Right cardiac atrium (tissue), 5 donors: Measurements from ENCODE around the gene FAM20C. TPM values are rescaled to one million over a fixed set of nuclear protein-coding genes. Genes with fewer than 3 reads are reported as not detected.

Experiments used
- ATAC-seq, 2 donors: fragments of 200-7000 bp; cut with Tn5 transposase; one replicate each; pipeline versions ENCODE4 v1.8.0 to v1.9.1; 2020; ENCODE audit warnings: moderate library complexity in 2 of 2, mild to moderate bottlenecking in 1 of 2
- DNase-seq, 3 donors: peaks; one replicate each; pipeline ENCODE4 v3.0.0-alpha.2; 2020
- H3K27ac ChIP-seq: one replicate; pipeline ENCODE4 v1.5.1; 2013; ENCODE audit warnings: mild to moderate bottlenecking, low read length, control low read depth, moderate library complexity
- H3K27me3 ChIP-seq: one replicate; pipeline ENCODE4 v1.6.1; 2013; ENCODE audit not compliant: control insufficient read depth, insufficient read depth
- H3K4me1 ChIP-seq: one replicate; pipeline ENCODE4 v1.6.1; 2013; ENCODE audit warnings: low read length; ENCODE audit not compliant: control insufficient read depth, insufficient read depth
- H3K4me3 ChIP-seq: one replicate; pipeline ENCODE4 v1.5.1; 2013; ENCODE audit warnings: low read length, control low read depth
- H3K9me3 ChIP-seq: one replicate; pipeline ENCODE4 v1.6.1; 2013; ENCODE audit warnings: low read length; ENCODE audit not compliant: control insufficient read depth
- WGBS: extraction: QIAGEN DNeasy Blood & Tissue Kit; methylation state at CpG from one replicate; pipeline ENCODE4 v1.1.7; 2013; 5-methylcytosine and 5-hydroxymethylcytosine counted together
- intact Hi-C, 4 donors: fragments of 100-400 bp; cut with DNase I; formaldehyde crosslinking; loops; one replicate each; pipeline versions ENCODE4 v1.11.0 to v1.14.0; 2022 to 2023
- polyA plus RNA-seq: library from polyadenylated mRNA; stranded (reverse); fragments of 200-250 nt; gene quantifications from one replicate; pipeline ENCODE4 v1.2.3, GENCODE V29; 2013
- total RNA-seq, 4 donors: library from RNA; stranded (reverse); fragmentation: NEBNext Ultra II Directional; extraction: Animal tissue kit (Norgen Biotek cat#: 25700); gene quantifications; one replicate each; pipeline ENCODE4 v1.2.1, GENCODE V29; 2021
- donor health status: healthy with polysubstance abuse.
- donor health status: DM: no; HTN: yes; CAD: no.
- donor health status: DM: no; HTN: no; CAD: no.
- donor health status: DM: no; HTN: yes; CAD: no; lungs with severe emphysema.
- donor health status: DM: yes; HTN: yes; CAD: no.

The FAM20C gene
- total and polyA plus RNA-seq, 5 donors: 17.6 to 46.3 (median 29.7) TPM

DNA sequence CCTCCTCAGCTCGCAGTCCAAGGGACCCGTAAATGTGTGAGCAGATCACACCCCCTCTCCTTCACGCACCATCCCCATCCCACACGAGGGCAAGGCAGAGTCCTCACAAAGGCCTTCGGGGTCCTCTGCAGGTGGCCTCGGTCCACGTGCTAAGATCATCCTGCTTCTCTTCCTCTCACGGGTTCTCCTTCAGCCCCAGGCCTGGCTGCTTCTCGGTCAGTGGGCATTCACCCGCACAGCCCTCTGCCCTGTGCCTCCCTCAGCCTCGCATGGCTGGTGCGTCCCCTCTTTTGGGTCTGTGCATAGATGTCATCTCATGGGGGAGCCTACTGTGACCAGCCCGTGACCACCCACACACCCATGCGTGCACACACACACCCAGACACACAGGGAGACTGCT is 80.3 kb downstream of the FAM20C start:
- no peak overlapping the region for H3K27ac ChIP-seq
- H3K4me3 ChIP-seq: no peak overlapping the region
- DNase-seq (no peak), ATAC-seq (no peak)
- no peaks in the 10 kb centered on the region for H3K27me3 ChIP-seq
- 83% methylated on average over 14 of the region's 14 CpGs for WGBS
- intact Hi-C loops: no loop called here
- peaks cover 2% of the 10 kb centered on the region for H3K9me3 ChIP-seq
- no peaks in the 10 kb centered on the region for H3K4me1 ChIP-seq

DNA sequence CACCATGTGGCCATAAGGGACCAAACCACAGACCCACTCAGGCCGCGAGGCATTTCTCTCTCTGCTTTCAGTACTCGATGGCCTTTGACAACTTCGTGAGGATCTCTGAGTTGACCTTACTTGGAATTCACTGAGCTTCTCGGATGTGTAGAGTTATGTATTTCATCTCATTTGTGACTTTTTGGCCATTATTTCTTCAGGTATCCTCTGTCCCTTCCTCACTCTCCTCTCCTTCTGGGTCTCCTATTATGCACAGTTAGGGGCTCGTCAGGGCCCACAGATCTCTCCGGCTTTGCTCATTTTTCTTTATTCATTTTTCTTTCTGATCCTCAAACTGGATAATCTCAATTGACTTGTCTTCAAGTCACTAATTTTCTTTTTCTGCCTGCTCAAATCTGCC is 81.0 kb downstream of the FAM20C start:
- peaks cover 2% of the 10 kb centered on the region for H3K9me3 ChIP-seq
- ATAC-seq (no peak), DNase-seq (no peak)
- WGBS: 76% methylated on average over 7 of the region's 7 CpGs
- H3K4me3 ChIP-seq: no peak overlapping the region
- H3K27me3 ChIP-seq: no peaks in the 10 kb centered on the region
- no peak overlapping the region for H3K27ac ChIP-seq
- H3K4me1 ChIP-seq: no peaks in the 10 kb centered on the region
- intact Hi-C loops: no loop called here

DNA sequence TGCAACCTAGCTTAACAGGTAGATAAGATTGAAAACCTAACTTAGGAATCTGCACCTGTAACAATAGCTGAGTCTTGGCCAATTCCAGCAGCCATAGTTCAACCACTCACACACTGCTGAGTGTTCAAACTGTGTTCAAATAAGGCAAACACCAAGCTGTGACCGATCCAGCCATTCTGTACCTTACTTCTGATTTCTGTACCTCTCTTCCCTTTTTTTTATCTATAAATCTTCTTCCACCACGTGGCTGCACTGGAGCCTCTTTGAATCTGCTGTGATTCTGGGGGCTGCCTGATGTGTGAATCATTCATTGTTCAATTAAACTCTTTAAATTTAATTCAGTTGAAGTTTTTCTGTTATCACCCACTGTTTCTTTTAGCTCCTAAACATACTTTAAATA is 81.9 kb downstream of the FAM20C start:
- no peak overlapping the region for H3K4me3 ChIP-seq
- 52% methylated on average over 2 of the region's 2 CpGs for WGBS
- ATAC-seq: no peak
- intact Hi-C loops: no loop called here
- no peak for DNase-seq
- H3K9me3 ChIP-seq: peaks cover 2% of the 10 kb centered on the region
- no peaks in the 10 kb centered on the region for H3K27me3 ChIP-seq
- no peaks in the 10 kb centered on the region for H3K4me1 ChIP-seq
- no peak overlapping the region for H3K27ac ChIP-seq

DNA sequence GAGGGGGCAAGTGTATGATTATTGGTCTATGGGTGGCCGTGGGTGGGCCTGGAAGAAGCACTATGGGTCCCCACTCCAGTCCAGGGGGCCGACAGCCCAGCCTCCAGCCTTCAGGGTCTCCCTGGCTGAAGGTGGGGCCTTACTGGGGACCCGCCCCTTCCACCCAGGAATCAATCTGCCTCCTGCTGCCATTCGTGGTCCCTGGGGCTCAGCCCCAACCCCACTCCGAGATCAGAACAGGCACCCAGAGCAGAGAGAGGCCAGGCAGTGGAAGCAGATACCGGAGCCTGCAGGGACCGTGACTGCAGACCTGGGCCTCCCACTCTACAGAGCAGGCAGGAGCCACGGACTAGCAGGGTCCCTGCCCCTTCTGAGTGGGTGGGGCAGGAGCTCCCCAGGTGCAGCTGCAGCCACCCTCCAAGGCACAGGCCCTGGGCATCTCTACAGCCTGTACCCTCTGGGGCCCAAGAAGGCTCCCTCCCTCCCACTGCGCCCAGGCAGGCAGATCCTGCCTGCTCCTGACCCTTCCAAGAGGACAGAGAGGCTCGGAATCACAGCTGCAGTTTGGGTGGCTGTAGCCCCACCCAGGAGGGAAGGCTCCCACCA is 84.0 kb downstream of the FAM20C start:
- no peak for DNase-seq
- Histone ChIP-seq H3K27me3 (no peaks in the 10 kb centered on the region), H3K27ac (no peak overlapping the region), H3K4me1 (no peaks in the 10 kb centered on the region), H3K4me3 (no peak overlapping the region), H3K9me3 (peaks cover 2% of the 10 kb centered on the region)
- intact Hi-C loops: no loop called here
- ATAC-seq: peak; percentile 31 to 33
- WGBS: 70% methylated on average over 10 of the region's 10 CpGs

DNA sequence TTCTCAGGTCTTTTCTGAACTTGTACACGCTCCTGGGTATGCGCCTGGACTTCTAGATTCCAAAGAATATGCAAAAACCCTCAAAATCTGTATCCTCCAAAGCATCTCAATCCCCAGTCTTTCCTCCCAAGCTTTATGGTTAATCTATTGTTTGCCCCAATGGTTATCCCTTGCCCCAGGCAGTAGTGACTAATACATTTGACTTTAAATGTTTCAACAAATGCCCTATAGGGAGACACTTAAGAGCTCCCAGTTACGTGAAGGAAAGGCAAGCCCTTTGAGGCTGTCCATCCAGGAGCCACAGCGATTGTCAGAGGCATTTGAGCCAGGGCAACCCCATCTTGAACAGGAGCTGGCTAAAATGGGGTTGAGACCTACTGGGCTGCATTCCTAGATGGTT is 84.9 kb downstream of the FAM20C start:
- ATAC-seq (no peak), DNase-seq (no peak)
- H3K4me1 ChIP-seq: no peaks in the 10 kb centered on the region
- 89% methylated on average over 4 of the region's 4 CpGs for WGBS
- no peak overlapping the region for H3K27ac ChIP-seq
- no peaks in the 10 kb centered on the region for H3K27me3 ChIP-seq
- H3K4me3 ChIP-seq: no peak overlapping the region
- intact Hi-C loops: no loop called here
- H3K9me3 ChIP-seq: peaks cover 2% of the 10 kb centered on the region

DNA sequence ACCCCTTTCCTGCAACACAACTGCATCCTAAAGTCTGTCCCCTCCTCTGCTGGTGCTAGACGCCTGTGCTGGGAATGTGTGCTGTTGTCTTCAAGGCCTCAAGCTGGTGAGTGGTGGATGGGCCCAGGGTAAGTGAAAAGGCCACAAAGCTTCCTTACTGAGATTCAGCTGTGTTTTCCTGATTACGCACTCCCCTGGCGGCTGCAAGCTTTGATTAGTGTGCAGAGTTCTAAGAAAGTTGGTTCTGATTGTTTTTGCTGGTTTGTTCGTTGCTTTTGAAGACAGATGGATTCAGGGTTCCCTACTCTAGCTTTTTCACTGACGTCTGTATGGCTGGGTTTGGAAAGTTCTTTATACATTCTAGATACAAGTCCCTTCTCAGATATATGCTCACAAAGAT is 85.7 kb downstream of the FAM20C start:
- WGBS: 77% methylated on average over 5 of the region's 5 CpGs

DNA sequence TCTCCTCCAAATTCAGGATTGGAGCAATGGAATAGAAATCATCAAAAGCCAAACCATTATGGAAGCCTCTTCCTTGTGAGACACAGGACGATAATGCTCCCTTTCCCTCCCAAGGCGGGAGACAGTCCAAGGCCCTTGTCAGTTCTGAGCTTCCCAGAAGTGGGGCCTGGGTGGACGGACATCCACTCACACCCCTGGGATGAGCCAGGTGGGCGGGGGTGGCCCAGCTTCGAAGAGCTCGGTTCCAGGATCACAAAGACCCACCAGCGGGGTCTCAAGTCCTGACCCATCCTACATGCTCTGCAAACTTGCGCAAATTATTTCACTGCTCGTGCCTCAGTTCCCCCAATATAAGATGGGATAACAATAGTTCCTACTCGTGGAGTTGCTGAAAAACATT is 87.5 kb downstream of the FAM20C start:
- WGBS: 82% methylated on average over 10 of the region's 10 CpGs
- DNase-seq (no peak), ATAC-seq (no peak)
- Histone ChIP-seq H3K27me3 (no peaks in the 10 kb centered on the region), H3K4me3 (no peak overlapping the region), H3K27ac (no peak overlapping the region), H3K9me3 (no peaks in the 10 kb centered on the region), H3K4me1 (no peaks in the 10 kb centered on the region)
- intact Hi-C loops: no loop called here

More for the DNA sequence above, 85.7 kb downstream of the FAM20C start:
- Histone ChIP-seq H3K27me3 (no peaks in the 10 kb centered on the region), H3K4me1 (no peaks in the 10 kb centered on the region), H3K27ac (no peak overlapping the region), H3K9me3 (peaks cover 2% of the 10 kb centered on the region), H3K4me3 (no peak overlapping the region)
- intact Hi-C loops: no loop called here
- no peak for DNase-seq
- ATAC-seq: no peak

DNA sequence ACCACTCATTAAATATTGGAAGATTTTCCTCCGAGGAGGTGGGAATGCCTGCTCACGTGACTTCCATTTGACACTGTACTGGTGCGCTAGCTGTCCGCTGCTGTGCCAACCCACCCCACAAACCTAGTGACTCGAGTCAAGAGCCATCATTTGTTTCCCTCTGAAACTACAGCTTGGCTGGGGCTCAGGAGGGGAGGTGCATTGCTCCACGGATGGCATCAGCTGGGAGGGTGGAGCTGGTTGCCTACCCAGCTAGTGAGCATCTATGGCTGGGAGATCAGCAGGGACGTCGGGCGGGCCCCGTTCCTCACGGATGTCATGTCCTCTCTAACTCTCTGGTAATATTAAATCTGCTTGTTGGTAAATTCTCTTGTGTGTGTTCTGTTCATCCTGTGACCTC is 88.1 kb downstream of the FAM20C start:
- intact Hi-C loops: no loop called here
- H3K27me3 ChIP-seq: no peaks in the 10 kb centered on the region
- H3K9me3 ChIP-seq: no peaks in the 10 kb centered on the region
- 81% methylated on average over 11 of the region's 11 CpGs for WGBS
- no peaks in the 10 kb centered on the region for H3K4me1 ChIP-seq
- DNase-seq (no peak), ATAC-seq (no peak)
- no peak overlapping the region for H3K27ac ChIP-seq
- H3K4me3 ChIP-seq: no peak overlapping the region

DNA sequence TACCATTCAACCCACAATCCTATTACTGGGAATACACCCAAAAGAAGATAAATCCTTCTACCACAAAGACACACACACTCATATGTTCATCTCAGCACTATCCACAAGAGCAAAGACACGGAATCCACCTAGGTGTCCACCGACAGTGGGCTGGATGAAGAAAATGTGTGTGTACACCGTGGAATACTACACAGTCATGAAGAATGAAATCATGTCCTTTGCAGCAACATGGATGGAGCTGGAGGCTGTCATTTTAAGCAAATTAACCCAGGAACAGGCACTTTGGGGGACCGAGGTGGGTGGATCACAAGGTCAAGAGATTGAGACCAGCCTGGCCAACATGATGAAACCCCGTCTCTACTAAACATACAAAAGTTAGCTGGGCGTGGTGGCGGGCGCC is 89.3 kb downstream of the FAM20C start:
- ATAC-seq: no peak
- intact Hi-C loops: no loop called here
- no peaks in the 10 kb centered on the region for H3K9me3 ChIP-seq
- H3K4me1 ChIP-seq: no peaks in the 10 kb centered on the region
- no peak overlapping the region for H3K4me3 ChIP-seq
- H3K27me3 ChIP-seq: no peaks in the 10 kb centered on the region
- no peak for DNase-seq
- H3K27ac ChIP-seq: no peak overlapping the region
- WGBS: 92% methylated on average over 8 of the region's 8 CpGs

DNA sequence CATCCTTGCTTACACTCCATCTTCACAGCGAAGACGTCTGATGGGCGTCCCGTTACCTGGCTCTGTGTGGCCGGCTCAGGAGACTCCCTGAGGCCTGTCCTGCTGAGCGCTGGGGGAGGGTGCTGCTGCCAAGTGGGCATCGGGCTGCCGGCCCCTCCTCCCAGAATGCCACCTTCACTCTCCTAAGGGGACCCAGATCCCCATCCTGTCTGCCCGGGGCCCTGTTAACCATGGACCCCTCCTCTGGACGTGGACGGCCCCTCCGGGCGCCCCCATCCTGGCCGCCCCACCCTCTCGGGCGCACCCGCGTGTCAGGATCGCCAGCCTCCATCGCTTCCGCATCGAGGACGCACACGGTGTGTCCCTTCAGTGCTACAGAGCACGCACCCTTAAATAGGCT is 90.2 kb downstream of the FAM20C start:
- intact Hi-C loops: no loop called here
- no peak overlapping the region for H3K27ac ChIP-seq
- H3K4me1 ChIP-seq: no peaks in the 10 kb centered on the region
- no peaks in the 10 kb centered on the region for H3K27me3 ChIP-seq
- ATAC-seq (no peak), DNase-seq (no peak)
- 93% methylated on average over 25 of the region's 25 CpGs for WGBS
- H3K9me3 ChIP-seq: no peaks in the 10 kb centered on the region
- no peak overlapping the region for H3K4me3 ChIP-seq

DNA sequence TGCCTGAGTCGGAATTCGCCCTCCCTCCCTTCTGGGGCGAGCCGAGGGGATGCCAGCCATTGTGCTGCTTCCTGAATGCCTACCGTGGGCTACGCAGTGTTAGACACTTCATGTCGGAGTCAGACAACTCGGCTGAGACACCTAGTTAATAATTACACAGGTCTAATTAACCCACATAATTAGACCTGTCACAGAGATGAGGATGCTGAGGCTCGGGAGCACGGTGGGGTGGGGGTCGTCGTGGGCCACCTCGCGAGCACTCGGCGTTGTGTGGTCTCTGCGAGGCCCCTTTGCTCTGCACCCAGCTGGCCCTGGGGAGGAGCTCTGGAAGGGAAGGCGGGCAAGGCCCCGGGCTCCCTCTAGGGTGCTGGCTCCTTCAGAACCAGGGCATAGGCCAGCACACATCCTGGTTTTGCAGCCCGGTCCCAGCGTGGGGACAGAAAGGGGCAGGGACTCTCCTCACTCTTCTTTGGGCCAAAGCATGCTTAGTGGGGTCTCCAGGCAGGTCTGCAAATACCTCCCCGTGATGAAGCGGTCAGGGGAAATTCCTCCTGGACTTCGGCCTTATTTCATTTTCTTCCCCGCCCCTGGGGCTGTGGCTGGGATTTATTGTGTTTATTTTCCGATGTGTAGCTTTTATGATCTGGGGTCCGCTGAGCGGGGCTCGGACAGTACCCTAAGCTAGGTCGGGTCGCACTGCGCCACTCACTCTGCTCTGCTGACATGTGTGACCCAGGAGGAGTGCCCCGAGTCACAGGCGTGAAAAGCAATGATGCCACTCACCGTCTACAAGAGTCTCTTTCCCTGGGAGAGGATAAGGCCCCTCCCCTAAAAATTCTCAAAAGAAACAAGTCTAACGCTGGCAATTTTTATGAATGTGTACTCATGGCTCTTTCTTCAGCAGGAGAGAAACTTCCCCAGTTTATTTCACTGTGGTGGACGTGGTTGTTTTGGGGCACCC is 92.7 kb downstream of the FAM20C start:
- intact Hi-C loops: no loop called here

More for the DNA sequence above, 92.7 kb downstream of the FAM20C start:
- Histone ChIP-seq H3K9me3 (no peaks in the 10 kb centered on the region), H3K4me3 (no peak overlapping the region), H3K27me3 (no peaks in the 10 kb centered on the region), H3K4me1 (no peaks in the 10 kb centered on the region), H3K27ac (no peak overlapping the region)
- 79% methylated on average over 37 of the region's 37 CpGs for WGBS
- DNase-seq: peak in 1 of 3 donors; percentile 32
- peak in 1 of 2 donors; percentile 45 for ATAC-seq
